Measurements from ENCODE around the gene APOA5. TPM values are rescaled to one million over a fixed set of nuclear protein-coding genes. Genes with fewer than 3 reads are reported as not detected.
"Not testable (repeated sequence)": the region's sequence is repeated elsewhere in the genome, so short reads cannot be mapped to it uniquely, and the experiment has no call there.

The APOA5 gene
- total and polyA plus RNA-seq, 4 donors, result 0.22 to 0.77 (median 0.31) TPM; not detected in 1

- Histone ChIP-seq H3K9me3 (ENCODE audit: control insufficient read depth in 4 of 4, insufficient read depth in 3 of 4, low read length in 3 of 4) (no peaks in the 10 kb centered on the region), H3K36me3 (ENCODE audit: control insufficient read depth in 4 of 4, insufficient read depth in 4 of 4, low read length in 4 of 4) (peaks cover 19 to 56% (median 40%) of the 10 kb centered on the region in 4 donors), H3K27me3 (ENCODE audit: control insufficient read depth in 3 of 3, insufficient read depth in 3 of 3, low read length in 2 of 3) (no peaks in the 10 kb centered on the region), H3K9ac (ENCODE audit: insufficient read depth in 1 of 2, low read length in 2 of 2) (no peak overlapping the region), H3K4me1 (ENCODE audit: control insufficient read depth in 5 of 5, insufficient read depth in 5 of 5, low read length in 5 of 5) (no peaks in the 10 kb centered on the region), H3K27ac (ENCODE audit: low read depth in 1 of 2, low read length in 1 of 2) (no peak overlapping the region), H3K4me3 (no peak overlapping the region)
- DNase-seq (no peak), ATAC-seq (ENCODE audit: insufficient read depth, low FRiP score) (no peak)
- TF ChIP-seq CTCF (IDR thresholded peaks at IDR 0.05; ENCODE audit: control extremely low read depth, extremely low read depth), result no peak
- WGBS, 2 donors, result 89 to 96% methylated on average over 2 of the region's 2 CpGs
These were observed 29.5 kb downstream of the APOA5 start for GRCh38 chr11:116762132-116762531.

- not testable (repeated sequence) for H3K4me1 ChIP-seq (ENCODE audit: control insufficient read depth in 5 of 5, insufficient read depth in 5 of 5, low read length in 5 of 5); DNase-seq; H3K9me3 ChIP-seq (ENCODE audit: control insufficient read depth in 4 of 4, insufficient read depth in 3 of 4, low read length in 3 of 4); H3K27me3 ChIP-seq (ENCODE audit: control insufficient read depth in 3 of 3, insufficient read depth in 3 of 3, low read length in 2 of 3); ATAC-seq (ENCODE audit: insufficient read depth, low FRiP score); H3K27ac ChIP-seq (ENCODE audit: low read depth in 1 of 2, low read length in 1 of 2); H3K4me3 ChIP-seq; H3K9ac ChIP-seq (ENCODE audit: insufficient read depth in 1 of 2, low read length in 2 of 2)
- 79 to 93% methylated on average over 8 of the region's 8 CpGs for WGBS, 2 donors
- peaks cover 21 to 55% (median 32%) of the 10 kb centered on the region in 4 donors for H3K36me3 ChIP-seq (ENCODE audit: control insufficient read depth in 4 of 4, insufficient read depth in 4 of 4, low read length in 4 of 4)
These were observed 35.6 kb downstream of the APOA5 start for GRCh38 chr11:116756044-116756443.

GRCh38 chr11:116750070-116750718, 41.5 kb downstream of the APOA5 start:
- TF ChIP-seq CTCF (IDR thresholded peaks at IDR 0.05; ENCODE audit: control extremely low read depth, extremely low read depth), result no peak
- no peak overlapping the region for H3K9ac ChIP-seq (ENCODE audit: insufficient read depth in 1 of 2, low read length in 2 of 2)
- no peak overlapping the region for H3K4me3 ChIP-seq
- 41 to 71% methylated on average over 2 of the region's 2 CpGs for WGBS, 2 donors
- no peak for DNase-seq
- H3K27me3 ChIP-seq (ENCODE audit: control insufficient read depth in 3 of 3, insufficient read depth in 3 of 3, low read length in 2 of 3), result no peaks in the 10 kb centered on the region
- no peaks in the 10 kb centered on the region for H3K9me3 ChIP-seq (ENCODE audit: control insufficient read depth in 4 of 4, insufficient read depth in 3 of 4, low read length in 3 of 4)
- H3K36me3 ChIP-seq (ENCODE audit: control insufficient read depth in 4 of 4, insufficient read depth in 4 of 4, low read length in 4 of 4), result peaks cover 22 to 51% (median 35%) of the 10 kb centered on the region in 4 donors
- ATAC-seq (ENCODE audit: insufficient read depth, low FRiP score), result no peak
- no peak overlapping the region for H3K27ac ChIP-seq (ENCODE audit: low read depth in 1 of 2, low read length in 1 of 2)
- peaks cover 0 to 7% (median 0%) of the 10 kb centered on the region in 5 donors for H3K4me1 ChIP-seq (ENCODE audit: control insufficient read depth in 5 of 5, insufficient read depth in 5 of 5, low read length in 5 of 5)

- Histone ChIP-seq H3K27me3 (ENCODE audit: control insufficient read depth in 3 of 3, insufficient read depth in 3 of 3, low read length in 2 of 3) (no peaks in the 10 kb centered on the region), H3K27ac (ENCODE audit: low read depth in 1 of 2, low read length in 1 of 2) (no peak overlapping the region), H3K36me3 (ENCODE audit: control insufficient read depth in 4 of 4, insufficient read depth in 4 of 4, low read length in 4 of 4) (peaks cover 0 to 13% (median 9%) of the 10 kb centered on the region in 4 donors), H3K4me3 (no peak overlapping the region), H3K9ac (ENCODE audit: insufficient read depth in 1 of 2, low read length in 2 of 2) (no peak overlapping the region), H3K9me3 (ENCODE audit: control insufficient read depth in 4 of 4, insufficient read depth in 3 of 4, low read length in 3 of 4) (no peaks in the 10 kb centered on the region), H3K4me1 (ENCODE audit: control insufficient read depth in 5 of 5, insufficient read depth in 5 of 5, low read length in 5 of 5) (peaks cover 0 to 6% (median 0%) of the 10 kb centered on the region in 5 donors)
- 74 to 82% methylated on average over 6 of the region's 6 CpGs for WGBS, 2 donors
- TF ChIP-seq CTCF (IDR thresholded peaks at IDR 0.05; ENCODE audit: control extremely low read depth, extremely low read depth), result no peak
- DNase-seq, result no peak
- ATAC-seq (ENCODE audit: insufficient read depth, low FRiP score), result no peak
These were observed 49.6 kb downstream of the APOA5 start for GRCh38 chr11:116742104-116742503.

Measured in lung (tissue), 12 donors.